Measurements from ENCODE around the gene TEKT1.

TEKT1 gene

DNA sequence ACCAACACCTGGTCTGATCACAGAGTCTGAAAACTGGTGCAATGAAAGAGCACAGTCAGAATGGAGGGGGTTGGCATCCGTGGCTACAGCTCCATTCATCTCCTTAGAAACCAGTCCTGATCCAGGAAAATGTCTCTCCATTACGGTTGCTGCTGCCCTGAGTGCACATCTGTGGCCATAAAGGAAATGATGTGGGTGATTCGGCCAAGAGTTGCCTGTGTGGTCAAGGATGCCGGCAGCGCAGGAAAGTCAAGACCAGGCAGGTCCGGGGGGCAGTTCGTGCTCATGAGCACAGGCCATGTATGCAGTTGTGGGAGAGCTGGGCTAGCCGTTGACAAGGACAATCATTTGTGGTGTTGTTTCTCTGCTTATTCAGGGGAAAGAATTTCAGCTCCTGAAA lies 69.8 kb downstream of the TEKT1 start:
- no peak for DNase-seq (ENCODE audit: low read depth, low spot score)

DNA sequence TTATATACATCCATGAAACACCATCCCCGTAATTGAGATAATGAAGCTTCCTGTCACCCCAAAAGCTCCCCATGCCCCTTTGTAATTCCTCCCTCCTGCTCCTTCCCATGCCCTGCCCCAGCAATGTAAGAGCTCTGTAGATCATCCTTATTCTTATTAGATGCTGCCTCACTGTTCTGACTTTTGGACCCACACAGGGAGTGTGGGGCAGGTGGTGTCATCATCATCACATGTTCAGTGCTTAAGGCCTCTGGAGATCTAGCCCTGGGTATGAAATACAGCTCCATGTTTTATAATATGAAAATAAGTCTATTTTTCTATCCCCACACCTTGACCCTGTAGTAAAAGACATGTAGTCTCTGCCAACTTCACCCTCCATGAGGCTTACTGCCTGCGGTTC lies 73.8 kb downstream of the TEKT1 start:
- no peak for DNase-seq (ENCODE audit: low read depth, low spot score)

DNA sequence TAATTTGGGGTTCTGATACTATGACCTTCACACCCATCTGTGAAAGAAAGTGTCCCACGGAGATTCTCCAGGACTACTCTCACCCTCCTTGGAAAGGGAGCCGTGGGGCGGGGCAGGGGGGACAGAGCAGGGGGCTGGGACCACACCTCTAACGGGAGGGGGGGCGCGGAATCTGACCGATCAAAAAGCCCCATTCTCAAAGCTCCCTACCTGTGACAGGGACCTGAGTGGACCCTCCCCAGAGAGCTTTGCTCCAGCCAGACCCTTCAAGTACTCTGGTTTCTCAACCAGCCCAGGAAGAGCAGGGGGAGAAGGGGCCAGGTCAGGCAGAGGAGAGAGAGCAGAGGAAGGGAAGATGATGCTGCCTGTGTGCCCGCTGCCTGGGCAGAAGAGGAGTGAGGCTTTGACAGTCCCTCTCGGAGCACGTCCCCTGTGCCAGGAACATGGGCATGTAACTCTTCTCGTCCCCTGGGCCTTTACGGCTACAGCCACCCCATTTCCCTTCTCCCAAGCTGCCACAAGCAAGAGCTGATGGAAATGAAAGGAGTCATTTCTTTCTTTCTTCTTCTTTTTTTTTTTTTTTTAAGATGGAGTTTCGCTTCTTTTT lies 75.0 kb downstream of the TEKT1 start:
- no peak for DNase-seq (ENCODE audit: low read depth, low spot score)

DNA sequence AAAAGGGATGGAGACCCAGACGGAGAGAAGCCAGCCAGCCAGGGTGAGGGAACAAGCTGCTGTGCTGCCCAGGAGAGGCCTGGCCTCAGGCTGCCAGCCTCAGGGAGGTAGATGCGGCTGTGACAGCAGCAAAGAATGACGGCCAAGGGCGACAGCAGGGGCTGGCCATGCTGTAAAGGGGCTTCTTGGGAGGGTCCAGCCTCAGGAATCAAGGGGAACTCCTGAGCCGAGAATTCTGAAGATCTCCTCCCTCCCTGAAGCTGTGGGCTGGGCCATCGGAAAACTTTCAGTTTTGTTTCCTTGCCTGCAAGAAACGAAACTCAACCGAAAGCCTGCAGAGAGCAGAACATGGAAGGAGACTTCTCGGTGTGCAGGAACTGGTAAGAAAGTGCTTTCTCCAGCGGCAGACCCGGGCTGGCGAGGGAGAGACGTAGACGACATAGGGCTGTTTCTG lies 75.8 kb downstream of the TEKT1 start, which contains the start of gene XAF1:
XAF1 (plus strand) TSS at position 316 of the 454 bp plus-strand sequence; CDS start at position 349, 33 bp downstream.
- DNase-seq (ENCODE audit: low read depth, low spot score) = no peak

DNA sequence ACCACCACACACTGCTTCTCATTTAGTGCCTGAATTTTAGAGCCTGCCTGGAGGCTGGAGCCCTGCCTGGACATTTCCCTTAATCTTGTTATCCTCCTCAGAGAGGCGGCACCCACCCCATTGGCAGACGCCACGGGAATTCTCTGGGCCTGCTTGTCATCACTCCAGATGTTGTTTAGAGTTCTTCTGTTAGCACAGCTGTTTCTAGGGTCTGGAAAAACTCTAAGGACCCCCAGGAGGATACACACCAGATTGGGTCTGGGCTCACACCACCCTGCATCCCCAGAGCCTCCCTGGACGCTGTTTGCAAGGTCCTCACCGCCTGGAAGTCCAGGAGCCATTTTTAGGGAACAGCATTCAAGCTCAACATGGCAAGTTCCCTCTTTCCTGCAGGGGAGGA lies 76.2 kb downstream of the TEKT1 start:
- DNase-seq (ENCODE audit: low read depth, low spot score) = peak; percentile 25

DNA sequence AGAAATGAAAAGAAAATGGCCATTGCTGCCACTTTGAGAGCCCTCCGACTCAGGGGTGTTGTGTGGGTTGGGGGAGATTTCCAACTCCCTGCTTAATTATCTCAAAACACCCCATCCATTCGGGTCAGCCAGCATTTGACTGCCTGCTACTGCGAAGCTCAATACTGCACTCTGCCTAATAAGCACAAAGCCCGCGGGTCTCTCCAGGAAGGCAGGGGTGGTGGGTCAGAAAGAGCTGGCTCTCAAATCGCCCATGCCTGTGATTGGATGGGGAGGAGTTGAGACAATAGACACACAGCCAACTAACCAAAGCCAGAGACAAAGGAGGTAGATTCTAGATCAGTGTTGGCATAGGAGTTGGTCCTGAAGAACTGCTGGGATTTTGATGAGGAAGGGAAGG lies 78.0 kb downstream of the TEKT1 start:
- no peak for DNase-seq (ENCODE audit: low read depth, low spot score)

DNA sequence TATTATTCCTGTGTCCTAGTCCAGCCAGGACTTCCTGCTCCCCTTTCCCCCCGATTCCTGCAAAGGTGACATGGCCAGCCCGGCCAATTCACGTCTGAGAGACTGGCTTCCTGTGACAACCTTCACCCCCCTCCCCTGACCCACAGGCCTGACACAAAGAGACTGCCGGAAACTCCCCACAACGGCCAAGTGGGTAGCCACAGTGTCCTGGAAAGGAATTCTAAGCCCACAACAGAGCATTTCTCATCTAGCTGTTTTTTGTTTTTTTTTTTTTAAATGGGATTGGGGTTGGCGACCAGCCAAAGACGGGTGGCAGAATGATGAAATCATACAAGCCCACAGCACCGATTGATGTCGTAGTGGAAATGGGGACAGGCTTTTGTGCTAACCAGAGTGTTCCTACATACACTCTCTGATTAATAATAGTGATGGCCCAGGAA lies 78.5 kb downstream of the TEKT1 start:
- DNase-seq (ENCODE audit: low read depth, low spot score) = no peak

DNA sequence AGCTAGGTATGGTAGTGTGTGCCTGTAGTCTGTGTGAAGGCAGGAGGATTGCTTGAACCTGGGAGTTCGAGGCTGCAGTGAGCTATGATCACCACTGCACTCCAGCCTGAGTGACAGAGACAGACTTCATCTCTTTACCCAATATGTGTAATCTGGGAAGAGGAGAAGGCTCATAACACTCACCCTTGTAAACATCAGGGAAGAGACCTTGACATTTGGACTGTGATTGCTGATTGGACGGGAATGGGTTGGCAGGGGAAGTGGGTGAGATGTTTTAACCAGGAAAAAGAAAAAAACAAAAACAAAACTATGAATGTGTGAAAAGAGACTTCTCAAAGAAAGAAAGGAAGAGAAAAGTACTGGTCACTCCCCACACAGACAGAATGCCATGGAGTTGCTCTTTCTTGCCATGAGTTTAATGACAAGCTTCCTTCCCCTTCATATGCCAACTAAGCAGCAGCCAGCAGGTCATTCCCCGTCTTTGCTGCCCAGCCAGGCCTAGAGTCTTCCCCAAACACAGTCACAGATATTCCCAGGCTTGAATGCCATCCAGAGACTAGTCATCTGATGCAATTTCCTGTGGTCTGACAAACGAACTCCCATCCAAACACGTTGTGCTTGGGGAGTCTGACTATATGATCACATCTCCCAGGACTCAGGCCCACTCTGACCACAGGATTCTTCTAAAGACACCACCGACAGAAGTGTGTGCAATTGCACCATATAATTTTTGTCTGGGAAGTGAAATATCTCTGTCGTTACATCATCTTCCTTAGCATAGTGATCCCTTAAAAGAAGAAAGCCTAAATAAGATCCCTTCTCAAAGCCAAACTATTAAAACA lies 79.2 kb downstream of the TEKT1 start:
- no peak for DNase-seq (ENCODE audit: low read depth, low spot score)

DNA sequence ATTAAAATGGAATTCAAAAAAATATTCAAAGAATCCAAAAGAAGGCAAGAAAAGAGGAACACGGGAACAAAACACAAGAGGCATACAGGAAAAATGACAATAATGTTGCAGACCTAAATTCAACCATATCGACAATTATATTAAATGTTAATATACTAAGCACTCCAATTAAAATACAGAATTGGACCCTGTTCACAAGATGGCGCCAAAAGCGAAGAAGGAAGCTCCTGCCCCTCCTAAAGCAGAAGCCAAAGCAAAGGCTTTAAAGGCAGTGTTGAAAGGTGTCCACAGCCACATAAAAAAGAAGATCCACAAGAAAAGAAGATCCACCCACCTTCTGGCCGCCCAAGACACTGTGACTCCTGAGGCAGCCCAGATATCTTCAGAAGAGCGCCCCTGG lies 82.0 kb downstream of the TEKT1 start:
- no peak for DNase-seq (ENCODE audit: low read depth, low spot score)

DNA sequence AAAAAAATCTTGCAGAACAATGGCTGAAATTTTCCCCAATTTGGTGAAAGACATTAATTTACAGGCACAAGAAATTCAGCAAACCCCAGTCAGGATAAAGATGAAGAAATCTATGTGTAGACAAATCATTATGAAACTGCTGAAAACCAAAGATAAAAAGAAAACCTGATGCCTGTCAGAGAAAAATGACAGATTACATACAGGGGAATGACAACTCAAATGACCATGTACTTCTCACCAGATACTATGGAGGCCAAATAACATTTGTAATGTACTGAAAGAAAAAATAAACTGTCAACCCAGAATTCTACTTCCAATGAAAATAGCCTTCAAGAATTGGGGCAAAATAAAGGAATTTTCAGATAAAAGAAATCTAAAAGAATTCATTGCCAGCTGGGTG lies 82.9 kb downstream of the TEKT1 start:
- DNase-seq (ENCODE audit: low read depth, low spot score) = no peak

Measured in ELF-1 (cell line).